Fibroblast of lung (primary cell): ENCODE measurements around the gene ZNF587. TPM values are rescaled to one million over a fixed set of nuclear protein-coding genes. Genes with fewer than 3 reads are reported as not detected.
"Not testable (repeated sequence)": the region's sequence is repeated elsewhere in the genome, so short reads cannot be mapped to it uniquely, and the experiment has no call there.

ENCODE experiments used
- DNase-seq, 2 donors: peaks; one replicate each; pipeline versions ENCODE4 v3.0.0 to v3.0.0-alpha.2; 2010; ENCODE audit warnings: low read depth in 2 of 2
- H2AFZ ChIP-seq: 2 replicates; pipeline ENCODE4 v1.5.1; 2012; ENCODE audit warnings: low read length, control low read depth, inconsistent platforms
- H3K27ac ChIP-seq: 2 replicates; pipeline ENCODE4 v1.5.1; 2011; ENCODE audit warnings: low read length, control low read depth; ENCODE audit not compliant: insufficient read depth
- H3K27me3 ChIP-seq: 2 replicates; pipeline ENCODE4 v1.5.1; 2011; ENCODE audit warnings: mild to moderate bottlenecking, low read length; ENCODE audit not compliant: control insufficient read depth, insufficient read depth
- H3K36me3 ChIP-seq: 2 replicates; pipeline ENCODE4 v1.5.1; 2011; ENCODE audit warnings: low read length; ENCODE audit not compliant: control insufficient read depth, insufficient read depth
- H3K4me1 ChIP-seq: 2 replicates; pipeline ENCODE4 v1.5.1; 2011; ENCODE audit warnings: low read length; ENCODE audit not compliant: control insufficient read depth, insufficient read depth; ENCODE audit errors: extremely low read depth
- H3K4me2 ChIP-seq: 2 replicates; pipeline ENCODE4 v1.5.1; 2011; ENCODE audit warnings: low read length, control low read depth; ENCODE audit not compliant: insufficient read depth; ENCODE audit errors: extremely low read depth
- H3K4me3 ChIP-seq, 4 experiments: fragments of 200-600 bp in 1 of 4; sonication (generic) in 1 of 4; replicated peaks in 1 of 4; 2 replicates each; pipeline ENCODE4 v1.5.1; 2011 to 2016; ENCODE audit warnings: low read length in 4 of 4, low read depth in 3 of 4, mild to moderate bottlenecking in 3 of 4, control low read depth in 2 of 4, inconsistent platforms in 1 of 4, mixed read lengths in 1 of 4; ENCODE audit not compliant: insufficient read depth in 1 of 4; ENCODE audit errors: control extremely low read depth in 1 of 4
- H3K79me2 ChIP-seq: 2 replicates; pipeline ENCODE4 v1.5.1; 2012; ENCODE audit warnings: mild to moderate bottlenecking, low read length, inconsistent platforms; ENCODE audit not compliant: control insufficient read depth, insufficient read depth
- H3K9ac ChIP-seq: 2 replicates; pipeline ENCODE4 v1.5.1; 2011; ENCODE audit warnings: mild to moderate bottlenecking, low read length, control low read depth; ENCODE audit not compliant: insufficient read depth
- H3K9me3 ChIP-seq: 2 replicates; pipeline ENCODE4 v1.5.1; 2012; ENCODE audit warnings: low read depth, low read length; ENCODE audit not compliant: control insufficient read depth, insufficient read depth
- H4K20me1 ChIP-seq: 2 replicates; pipeline ENCODE4 v1.5.1; 2011; ENCODE audit warnings: low read length; ENCODE audit not compliant: control insufficient read depth, insufficient read depth; ENCODE audit errors: extremely low read depth
- EZH2 ChIP-seq: IDR thresholded peaks from 2 replicates; pipeline ENCODE4 v1.5.1; 2012; ENCODE audit warnings: low read length, control low read depth, mild to moderate bottlenecking; ENCODE audit errors: missing control alignments
- polyA minus RNA-seq: library from RNA; depleted of rRNA, polyadenylated mRNA; stranded (reverse); fragments of >200 nt; gene quantifications from 2 replicates; pipeline ENCODE4 v1.2.3, GENCODE V29; 2011; ENCODE audit warnings: low replicate concordance
- polyA plus RNA-seq, 2 donors: library from polyadenylated mRNA; depleted of rRNA in 1 of 2; stranded (reverse) in 1 of 2; unstranded in 1 of 2; fragments of >200 nt; gene quantifications; 2 replicates each; pipeline ENCODE4 v1.2.1, GENCODE V29; 2011 to 2012; ENCODE audit warnings: missing spikeins in 1 of 2
- total RNA-seq: library from RNA; depleted of rRNA; stranded (reverse); fragments of >200 nt; gene quantifications from 2 replicates; pipeline ENCODE4 v1.2.1, GENCODE V29; 2014
- TF ChIP-seq, protein P1 (sequence below), 2 donors: IDR thresholded peaks in 1 of 2; conservative IDR thresholded peaks in 1 of 2; 1 replicate in 1 of 2; 2 replicates in 1 of 2; pipeline ENCODE4 v1.5.1; 2011 to 2012; ENCODE audit warnings: low read length in 2 of 2, control low read depth in 1 of 2, inconsistent platforms in 1 of 2, low read depth in 1 of 2, mild to moderate bottlenecking in 1 of 2

ZNF587 gene
- total RNA-seq: 12.1 and 23.6 TPM in 2 replicates
- polyA plus RNA-seq: 7.4 and 8.8 TPM in 2 replicates
- 6.2 and 7.8 TPM in 2 replicates for polyA plus RNA-seq (2012)
- polyA minus RNA-seq: 14.7 and 22.3 TPM in 2 replicates

DNA sequence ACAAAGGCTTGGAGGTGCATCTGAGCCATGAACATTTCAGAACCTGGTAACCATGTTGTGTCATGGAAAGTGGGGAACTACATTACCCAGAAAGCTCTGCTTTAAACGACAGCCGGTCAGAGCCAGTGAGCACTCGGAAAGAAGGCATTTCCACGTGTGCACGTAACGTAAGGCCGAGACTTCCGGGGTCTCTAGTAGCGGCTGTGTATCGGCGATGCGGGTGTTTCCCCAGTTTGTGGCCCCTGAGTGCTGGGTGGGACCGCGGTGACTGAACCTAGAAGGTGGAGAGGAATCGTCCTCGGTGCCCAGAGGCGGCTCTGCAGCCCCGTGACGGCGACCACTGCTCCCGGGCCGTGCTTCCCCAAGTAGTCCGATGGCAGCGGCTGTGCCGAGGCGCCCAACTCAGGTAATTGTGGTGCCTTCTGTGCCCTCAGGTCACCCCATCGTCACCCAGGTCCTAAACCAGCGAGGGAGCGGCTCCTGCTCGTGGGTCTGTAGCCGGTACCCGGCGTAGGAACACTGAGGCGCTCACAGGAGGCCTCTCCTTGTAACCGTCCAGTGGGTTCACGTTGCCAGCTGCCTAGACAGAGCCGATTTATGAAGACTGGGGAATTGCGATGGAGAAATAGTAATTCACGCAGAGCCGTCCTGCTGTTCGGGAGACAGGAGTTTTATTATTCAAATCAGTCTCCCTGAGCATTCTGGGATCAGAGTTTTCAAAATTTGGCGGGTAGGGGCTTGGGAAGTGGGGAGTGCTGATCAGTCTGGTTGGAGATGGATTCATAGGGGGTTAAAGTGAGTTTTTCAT is at the start of gene ZNF587:
Gene ZNF587, plus strand, starts transcription at position 194 of the 808 bp plus-strand sequence. Its CDS starts 180 bp downstream, at position 374.
- peak within 1 kb of the TSS; percentile 95 for H3K4me2 ChIP-seq
- peak within 1 kb of the TSS; percentile 20 for H2AFZ ChIP-seq
- not testable (repeated sequence) for H4K20me1 ChIP-seq, H3K9me3 ChIP-seq, H3K27me3 ChIP-seq, H3K36me3 ChIP-seq, H3K4me1 ChIP-seq
- peaks cover 35% of the 10 kb centered on the region for H3K79me2 ChIP-seq
- H3K4me3 ChIP-seq: peak within 1 kb of the TSS; percentile 71 to 86 (median 82)
- peak; percentile 82 to 86 for DNase-seq
- H3K9ac ChIP-seq: peak within 1 kb of the TSS; percentile 81
- H3K27ac ChIP-seq: peak within 1 kb of the TSS; percentile 84

- no peak overlapping the region for H3K9ac ChIP-seq
- no peak overlapping the region for H3K4me2 ChIP-seq
- H2AFZ ChIP-seq: no peak overlapping the region
- H3K79me2 ChIP-seq: no peaks in the 10 kb centered on the region
- H3K36me3 ChIP-seq: no peaks in the 10 kb centered on the region
- no peaks in the 10 kb centered on the region for H3K4me1 ChIP-seq
- no peak overlapping the region for H3K27ac ChIP-seq
- no peak overlapping the region for H3K4me3 ChIP-seq
- no peaks in the 10 kb centered on the region for H4K20me1 ChIP-seq
- no peak for DNase-seq
- TF ChIP-seq, protein P1, sequence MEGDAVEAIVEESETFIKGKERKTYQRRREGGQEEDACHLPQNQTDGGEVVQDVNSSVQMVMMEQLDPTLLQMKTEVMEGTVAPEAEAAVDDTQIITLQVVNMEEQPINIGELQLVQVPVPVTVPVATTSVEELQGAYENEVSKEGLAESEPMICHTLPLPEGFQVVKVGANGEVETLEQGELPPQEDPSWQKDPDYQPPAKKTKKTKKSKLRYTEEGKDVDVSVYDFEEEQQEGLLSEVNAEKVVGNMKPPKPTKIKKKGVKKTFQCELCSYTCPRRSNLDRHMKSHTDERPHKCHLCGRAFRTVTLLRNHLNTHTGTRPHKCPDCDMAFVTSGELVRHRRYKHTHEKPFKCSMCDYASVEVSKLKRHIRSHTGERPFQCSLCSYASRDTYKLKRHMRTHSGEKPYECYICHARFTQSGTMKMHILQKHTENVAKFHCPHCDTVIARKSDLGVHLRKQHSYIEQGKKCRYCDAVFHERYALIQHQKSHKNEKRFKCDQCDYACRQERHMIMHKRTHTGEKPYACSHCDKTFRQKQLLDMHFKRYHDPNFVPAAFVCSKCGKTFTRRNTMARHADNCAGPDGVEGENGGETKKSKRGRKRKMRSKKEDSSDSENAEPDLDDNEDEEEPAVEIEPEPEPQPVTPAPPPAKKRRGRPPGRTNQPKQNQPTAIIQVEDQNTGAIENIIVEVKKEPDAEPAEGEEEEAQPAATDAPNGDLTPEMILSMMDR (conservative IDR thresholded peaks at IDR 0.05 in 1 of 2, IDR thresholded peaks at IDR 0.05 in 1 of 2; ENCODE audit: low read depth in 1 of 2, low read length in 2 of 2): no peak
- TF ChIP-seq EZH2: no peak
- H3K27me3 ChIP-seq: no peaks in the 10 kb centered on the region
- H3K9me3 ChIP-seq: no peaks in the 10 kb centered on the region
Observed at GRCh38 chr19:57800696-57801095, 49.0 kb upstream of the ZNF587 start.

- TF ChIP-seq, protein P1 (conservative IDR thresholded peaks at IDR 0.05 in 1 of 2, IDR thresholded peaks at IDR 0.05 in 1 of 2; ENCODE audit: low read depth in 1 of 2, low read length in 2 of 2): no peak
- no peak for TF ChIP-seq EZH2
- H3K4me3 ChIP-seq: no peak overlapping the region
- DNase-seq: no peak
- no peaks in the 10 kb centered on the region for H3K9me3 ChIP-seq
- no peak overlapping the region for H2AFZ ChIP-seq
- H3K9ac ChIP-seq: no peak overlapping the region
- no peaks in the 10 kb centered on the region for H3K4me1 ChIP-seq
- H3K4me2 ChIP-seq: no peak overlapping the region
- no peaks in the 10 kb centered on the region for H4K20me1 ChIP-seq
- no peaks in the 10 kb centered on the region for H3K36me3 ChIP-seq
- no peak overlapping the region for H3K27ac ChIP-seq
- H3K79me2 ChIP-seq: no peaks in the 10 kb centered on the region
- H3K27me3 ChIP-seq: no peaks in the 10 kb centered on the region
Observed at GRCh38 chr19:57802269-57802668, 47.4 kb upstream of the ZNF587 start.
